Gastrocnemius medialis (tissue), 4 donors: ENCODE measurements around the gene SSX2IP. TPM values are rescaled to one million over a fixed set of nuclear protein-coding genes. Genes with fewer than 3 reads are reported as not detected.

ENCODE experiments used
- ATAC-seq, 2 donors: fragments of 150-250 bp; one replicate each; pipeline ENCODE4 v1.9.1; 2016
- DNase-seq, 2 donors: peaks; one replicate each; pipeline ENCODE4 v3.0.0-alpha.2; 2019
- H3K27ac ChIP-seq, 4 donors: fragments of 200-600 bp; sonication (generic); 1 replicate in 1 of 4; 2 replicates in 3 of 4; pipeline ENCODE4 v1.5.1; 2016 to 2018; ENCODE audit warnings: mild to moderate bottlenecking in 2 of 4, moderate library complexity in 1 of 4
- H3K27me3 ChIP-seq, 3 donors: fragments of 200-600 bp; sonication (generic) in 2 of 3; 1 replicate in 1 of 3; 2 replicates in 2 of 3; pipeline versions ENCODE4 v1.5.1 to v1.6.0; 2016 to 2019; ENCODE audit warnings: mild to moderate bottlenecking in 1 of 3, moderate library complexity in 1 of 3
- H3K36me3 ChIP-seq, 2 donors: fragments of 200-600 bp; sonication (generic) in 1 of 2; one replicate each; pipeline ENCODE4 v1.5.1; 2017 to 2018
- H3K4me1 ChIP-seq, 2 donors: fragments of 200-600 bp; sonication (generic) in 1 of 2; one replicate each; pipeline ENCODE4 v1.5.1; 2016 to 2017; ENCODE audit warnings: mild to moderate bottlenecking in 2 of 2
- H3K4me3 ChIP-seq, 4 donors: fragments of 200-600 bp; sonication (generic) in 3 of 4; 1 replicate in 1 of 4; 2 replicates in 3 of 4; pipeline ENCODE4 v1.5.1; 2016 to 2019; ENCODE audit warnings: mild to moderate bottlenecking in 2 of 4
- H3K9me3 ChIP-seq, 3 donors: fragments of 200-600 bp; sonication (generic) in 2 of 3; 1 replicate in 1 of 3; 2 replicates in 2 of 3; pipeline ENCODE4 v1.5.1; 2016 to 2019
- CTCF ChIP-seq, 5 experiments: fragments of 450-650 bp in 3 of 5; fragments of 200-600 bp in 2 of 5; sonication (generic) in 2 of 5; IDR thresholded peaks in 4 of 5; conservative IDR thresholded peaks in 1 of 5; 1 replicate in 4 of 5; 2 replicates in 1 of 5; pipeline ENCODE4 v1.5.1; 2016 to 2019; ENCODE audit warnings: antibody characterized with exemption in 5 of 5, mild to moderate bottlenecking in 3 of 5, moderate library complexity in 3 of 5
- POLR2A ChIP-seq, 2 donors: fragments of 450-650 bp; IDR thresholded peaks; one replicate each; pipeline ENCODE4 v1.6.1; 2017; ENCODE audit warnings: antibody characterized with exemption in 2 of 2, mild to moderate bottlenecking in 2 of 2, moderate library complexity in 2 of 2
- in situ Hi-C, 4 donors: fragments of 200-750 bp; cut with MboI; loops; one replicate each; pipeline versions ENCODE4 v1.15.0 to v1.8.0; 2017; ENCODE audit warnings: low sequenced_read_pairs in 4 of 4
- intact Hi-C: fragments of 100-400 bp; cut with DNase I; formaldehyde crosslinking; loops from one replicate; pipeline ENCODE4 v1.15.1; 2023; ENCODE audit warnings: low total_unique reads
- total RNA-seq, 4 donors: library from RNA; depleted of rRNA; stranded (reverse); fragments of >200 nt; gene quantifications; one replicate each; pipeline versions ENCODE4 v1.1.0 to v1.2.3, GENCODE V29; 2016

SSX2IP gene
- total RNA-seq, 4 donors from 2014 or later: 3.5 to 7.0 (median 4.7) TPM

- TF ChIP-seq POLR2A (IDR thresholded peaks at IDR 0.05) (no peak), CTCF (IDR thresholded peaks at IDR 0.05 in 4 of 5, conservative IDR thresholded peaks at IDR 0.05 in 1 of 5) (no peak)
- Histone ChIP-seq H3K4me1 (no peaks in the 10 kb centered on the region), H3K27ac (no peak overlapping the region), H3K36me3 (no peaks in the 10 kb centered on the region), H3K4me3 (no peak overlapping the region), H3K9me3 (no peaks in the 10 kb centered on the region), H3K27me3 (no peaks in the 10 kb centered on the region)
- intact Hi-C loops: loop anchor here (5.0 to 10.0 kb wide), 3 partner anchors 102 to 672 kb away; partner anchors contain the start of genes GNG5, PRKACB and SPATA1
- DNase-seq (no peak), ATAC-seq (no peak)
- in situ Hi-C loops: loop anchor here in 3 of 4 donors (25.0 kb wide), 2 partner anchors 470 to 670 kb away; partner anchors contain the start of gene PRKACB (in 3 of the 3)
Observed at GRCh38 chr1:84606977-84607376, 83.3 kb downstream of the SSX2IP start.

- ATAC-seq: no peak
- no peak overlapping the region for H3K27ac ChIP-seq
- no peak for DNase-seq
- H3K36me3 ChIP-seq: no peaks in the 10 kb centered on the region
- H3K9me3 ChIP-seq: no peaks in the 10 kb centered on the region
- H3K27me3 ChIP-seq: no peaks in the 10 kb centered on the region
- no peaks in the 10 kb centered on the region for H3K4me1 ChIP-seq
- intact Hi-C loops (loop anchor here (2.0 to 10.0 kb wide), 4 partner anchors 30 to 670 kb away; partner anchors contain the start of genes CTBS, GNG5, PRKACB and SPATA1), in situ Hi-C loops (loop anchor here in 3 of 4 donors (25.0 kb wide), 2 partner anchors 468 to 668 kb away; partner anchors contain the start of gene PRKACB (in 3 of the 3))
- no peak overlapping the region for H3K4me3 ChIP-seq
- TF ChIP-seq CTCF (IDR thresholded peaks at IDR 0.05 in 4 of 5, conservative IDR thresholded peaks at IDR 0.05 in 1 of 5): no peak
Observed at GRCh38 chr1:84605157-84605556, 85.1 kb downstream of the SSX2IP start.

GRCh38 chr1:84603941-84604830, 86.1 kb downstream of the SSX2IP start:
- H3K4me1 ChIP-seq: peaks cover 0 to 4% of the 10 kb centered on the region in 2 donors
- H3K36me3 ChIP-seq: no peaks in the 10 kb centered on the region
- TF ChIP-seq POLR2A (IDR thresholded peaks at IDR 0.05) (no peak), CTCF (IDR thresholded peaks at IDR 0.05 in 4 of 5, conservative IDR thresholded peaks at IDR 0.05 in 1 of 5) (peak; percentile 41 to 70 (median 52))
- DNase-seq (peak; percentile 15 to 50), ATAC-seq (peak; percentile 71 to 96)
- peak overlapping the region; percentile 15 to 36 (median 31) for H3K4me3 ChIP-seq
- in situ Hi-C loops: loop anchor here in 3 of 4 donors (25.0 kb wide), 2 partner anchors 467 to 667 kb away; partner anchors contain the start of gene PRKACB (in 3 of the 3)
- H3K27ac ChIP-seq: peak overlapping the region; percentile 33 to 72 (median 54)
- no peaks in the 10 kb centered on the region for H3K27me3 ChIP-seq
- intact Hi-C loops: loop anchor here (2.0 to 10.0 kb wide), 4 partner anchors 29 to 697 kb away; partner anchors contain the start of genes CTBS, GNG5 and SPATA1
- no peaks in the 10 kb centered on the region for H3K9me3 ChIP-seq

- Histone ChIP-seq H3K4me1 (peaks cover 0 to 4% of the 10 kb centered on the region in 2 donors), H3K27ac (peak overlapping the region in 1 of 4 donors; percentile 57), H3K36me3 (no peaks in the 10 kb centered on the region), H3K27me3 (no peaks in the 10 kb centered on the region), H3K4me3 (no peak overlapping the region), H3K9me3 (no peaks in the 10 kb centered on the region)
- no peak for DNase-seq
- in situ Hi-C loops (loop anchor here in 3 of 4 donors (25.0 kb wide), 2 partner anchors 466 to 666 kb away; partner anchors contain the start of gene PRKACB (in 3 of the 3)), intact Hi-C loops (loop anchor here (5.0 to 10.0 kb wide), 3 partner anchors 98 to 696 kb away; partner anchors contain the start of genes GNG5 and SPATA1)
- no peak for ATAC-seq
- TF ChIP-seq CTCF (IDR thresholded peaks at IDR 0.05 in 4 of 5, conservative IDR thresholded peaks at IDR 0.05 in 1 of 5) (no peak), POLR2A (IDR thresholded peaks at IDR 0.05) (no peak)
Observed at GRCh38 chr1:84603223-84603622, 87.0 kb downstream of the SSX2IP start.
